Stimulated activated CD8-positive, alpha-beta memory T cell treated with anti-CD3 and anti-CD28 coated beads, Interleukin-4, amount 100 ng/mL, for 4 hours (primary cell): ENCODE data around the gene ATP8B1.

ENCODE experiments used
- DNase-seq, 2 donors: peaks; one replicate each; pipeline ENCODE4 v3.0.0-alpha.2; 2020; ENCODE audit warnings: low read depth in 2 of 2, low spot score in 1 of 2

Gene ATP8B1

DNA sequence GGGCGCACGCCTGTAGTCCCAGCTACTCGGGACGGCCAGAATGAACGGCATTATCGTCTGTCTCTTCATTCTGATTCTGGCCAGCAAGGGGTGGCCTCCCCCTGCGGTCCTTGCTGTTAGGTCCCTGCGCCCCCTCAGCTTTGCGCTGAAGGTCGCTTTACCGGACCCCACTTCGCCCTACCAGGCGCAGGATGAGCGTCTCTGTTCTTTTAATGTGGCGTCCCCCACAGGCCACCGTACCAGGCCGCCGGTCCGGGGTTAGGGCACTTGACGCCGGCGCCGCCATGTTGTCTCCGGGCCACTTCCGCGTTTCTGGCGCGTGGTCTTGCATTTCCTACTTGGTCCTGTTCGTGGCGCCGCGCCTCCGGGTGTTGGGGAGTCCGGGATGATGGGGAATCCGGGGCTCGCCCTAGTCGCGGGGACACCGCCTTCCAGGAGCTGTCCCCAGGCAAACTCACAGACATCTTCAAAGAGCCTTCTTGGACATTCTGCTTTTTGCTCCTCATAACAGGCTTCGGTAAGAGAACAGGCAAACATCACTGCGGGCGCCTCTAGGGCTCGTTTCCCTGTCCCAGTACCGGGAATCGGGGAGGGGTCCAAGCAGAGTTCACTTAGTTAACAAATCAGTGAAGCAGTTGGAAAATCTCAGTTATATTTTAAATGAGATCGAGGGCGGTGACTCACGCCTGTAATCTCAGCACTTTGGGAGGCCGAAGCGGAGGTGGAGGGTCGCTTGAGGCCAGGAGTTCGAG, 172.9 kb downstream of the ATP8B1 start:
- peak; percentile 84 to 89 for DNase-seq

DNA sequence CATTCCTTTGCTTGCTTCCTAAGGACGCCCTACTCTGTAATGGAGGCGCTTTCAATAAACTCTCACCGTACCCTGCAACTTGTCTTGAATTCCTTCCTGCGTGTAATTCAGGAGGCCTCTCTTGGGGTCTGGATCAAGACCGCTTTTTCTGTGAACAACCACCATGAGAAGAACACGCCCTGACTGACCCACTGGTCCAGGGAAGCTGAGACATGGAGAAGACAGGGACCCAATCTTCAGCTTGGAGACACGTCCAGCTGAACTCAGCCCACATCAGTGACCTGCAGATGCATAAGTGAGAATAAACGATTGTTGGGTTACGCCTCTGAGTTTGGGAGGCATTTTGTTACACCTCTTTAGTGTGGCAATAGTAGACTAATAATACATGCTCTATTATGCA, 173.7 kb downstream of the ATP8B1 start:
- DNase-seq = no peak

DNA sequence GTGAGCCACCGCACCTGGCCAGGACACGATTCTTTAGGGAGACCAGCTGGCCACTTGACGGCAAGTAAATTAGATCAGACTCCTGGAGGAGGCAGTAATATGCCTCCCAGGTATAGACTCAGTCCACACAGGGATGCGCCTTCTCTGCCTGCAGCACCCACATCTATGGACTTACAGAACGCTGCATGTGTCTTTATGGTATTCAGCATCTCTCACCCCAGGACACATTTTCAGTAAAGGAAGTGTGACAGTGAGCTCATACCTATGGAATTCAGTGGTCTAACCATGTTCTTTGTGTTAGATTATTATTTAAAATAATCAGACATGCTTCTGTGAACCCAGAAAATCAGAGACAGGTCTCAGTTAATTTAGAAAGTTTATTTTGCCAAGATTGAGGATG, 175.6 kb downstream of the ATP8B1 start:
- DNase-seq = no peak

DNA sequence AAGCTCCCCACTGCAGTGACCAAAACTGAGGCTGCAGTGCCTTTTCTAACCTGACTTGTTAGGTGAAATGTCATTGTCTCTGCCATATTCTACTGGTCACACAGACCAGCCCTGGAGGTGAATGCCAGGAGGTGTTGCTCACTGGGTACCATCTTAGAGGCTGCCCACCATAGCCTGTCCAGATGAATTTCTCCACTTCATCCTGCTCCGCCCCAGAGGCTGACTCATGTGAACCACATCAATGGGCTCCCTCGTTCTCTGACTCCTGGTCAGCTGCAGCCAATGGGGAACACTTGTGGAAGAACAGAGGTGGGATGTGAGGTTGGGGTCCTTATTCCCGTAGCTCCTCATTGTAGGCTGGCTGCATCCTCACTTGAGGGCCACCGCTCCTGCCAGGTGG, 178.1 kb downstream of the ATP8B1 start:
- DNase-seq = no peak

DNA sequence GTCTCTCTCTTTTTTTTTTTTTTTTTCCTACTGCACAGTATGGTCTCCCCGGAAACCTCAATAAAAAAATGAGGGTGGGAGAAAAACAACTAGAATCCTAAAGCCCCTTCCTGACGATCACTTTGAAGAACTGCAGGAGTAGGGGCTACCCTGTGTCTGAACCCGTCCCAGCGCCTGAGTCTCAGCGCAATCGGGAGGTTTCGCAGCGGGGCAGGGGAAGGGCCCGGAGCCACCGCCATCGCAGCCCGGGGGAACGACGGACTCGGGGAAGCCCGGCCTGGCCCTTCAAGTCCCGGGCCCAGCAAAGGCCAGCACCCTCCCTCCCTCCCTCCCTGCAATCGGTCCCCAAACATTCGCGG, 181.9 kb downstream of the ATP8B1 start:
- no peak for DNase-seq

DNA sequence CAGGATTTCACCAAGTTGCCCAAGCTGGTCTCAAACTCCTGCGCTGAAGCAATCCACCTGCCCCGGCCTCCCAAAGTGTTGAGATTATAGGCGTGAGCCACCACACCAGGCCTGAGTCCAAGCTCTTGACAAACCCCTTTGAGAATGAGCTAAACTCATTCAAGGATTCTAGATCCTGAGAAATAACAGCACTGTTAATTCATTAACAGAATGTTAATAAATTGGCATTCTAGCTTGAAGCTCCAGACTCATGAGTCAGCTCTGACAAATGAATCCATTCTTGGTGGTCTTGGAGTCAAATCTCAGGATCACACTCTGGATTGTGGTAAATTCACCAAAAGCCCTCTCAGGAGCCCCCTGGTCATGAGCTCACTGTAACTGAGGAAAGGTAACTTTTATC, 183.2 kb downstream of the ATP8B1 start:
- DNase-seq = no peak

DNA sequence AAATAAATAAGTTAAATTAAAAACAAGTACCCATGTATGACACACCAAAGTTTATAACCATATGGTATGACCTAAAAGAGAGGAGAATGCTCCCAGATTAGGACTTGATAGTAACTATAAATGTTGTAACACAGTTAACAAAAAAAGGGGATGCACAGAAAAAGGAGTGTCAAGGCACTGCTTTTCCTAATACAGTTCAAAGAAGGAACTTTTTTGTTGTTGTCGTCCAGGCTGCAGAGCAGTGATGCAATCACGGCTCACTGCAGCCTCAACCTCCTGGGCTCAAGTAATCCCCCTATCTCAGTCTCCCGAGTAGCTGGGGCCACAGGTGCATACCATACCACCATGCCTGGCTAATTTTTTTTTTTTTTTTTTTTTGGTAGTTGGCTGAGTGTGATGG, 184.2 kb downstream of the ATP8B1 start:
- no peak for DNase-seq

DNA sequence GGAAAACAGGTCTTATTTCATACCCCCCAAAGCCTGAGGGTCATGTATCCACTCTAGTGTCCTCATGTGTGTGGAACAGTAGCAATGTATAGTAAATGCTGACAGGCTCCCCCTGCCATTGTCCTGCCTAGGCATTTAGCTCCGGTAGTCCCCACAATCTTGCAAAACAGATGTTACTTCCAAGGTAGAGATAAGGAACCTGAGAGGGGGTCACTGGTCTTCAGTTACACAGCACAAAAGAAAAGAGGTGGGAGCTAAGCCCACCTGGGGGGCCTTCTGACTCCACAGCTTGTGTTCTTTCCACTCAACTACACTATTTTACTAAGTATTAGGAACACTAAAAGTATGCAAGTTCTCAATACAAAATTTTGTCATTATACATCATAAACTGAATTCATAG, 199.2 kb downstream of the ATP8B1 start:
- DNase-seq = no peak
